Stromal cell of bone marrow (primary cell): ENCODE data around the gene PEX16.
A peak's percentile ranks its signal among the peaks of the same experiment; 100 is the strongest.

ENCODE experiments used
- DNase-seq: peaks from one replicate; pipeline ENCODE4 v3.0.0-alpha.2; 2012; ENCODE audit warnings: low read depth

Gene PEX16

DNA sequence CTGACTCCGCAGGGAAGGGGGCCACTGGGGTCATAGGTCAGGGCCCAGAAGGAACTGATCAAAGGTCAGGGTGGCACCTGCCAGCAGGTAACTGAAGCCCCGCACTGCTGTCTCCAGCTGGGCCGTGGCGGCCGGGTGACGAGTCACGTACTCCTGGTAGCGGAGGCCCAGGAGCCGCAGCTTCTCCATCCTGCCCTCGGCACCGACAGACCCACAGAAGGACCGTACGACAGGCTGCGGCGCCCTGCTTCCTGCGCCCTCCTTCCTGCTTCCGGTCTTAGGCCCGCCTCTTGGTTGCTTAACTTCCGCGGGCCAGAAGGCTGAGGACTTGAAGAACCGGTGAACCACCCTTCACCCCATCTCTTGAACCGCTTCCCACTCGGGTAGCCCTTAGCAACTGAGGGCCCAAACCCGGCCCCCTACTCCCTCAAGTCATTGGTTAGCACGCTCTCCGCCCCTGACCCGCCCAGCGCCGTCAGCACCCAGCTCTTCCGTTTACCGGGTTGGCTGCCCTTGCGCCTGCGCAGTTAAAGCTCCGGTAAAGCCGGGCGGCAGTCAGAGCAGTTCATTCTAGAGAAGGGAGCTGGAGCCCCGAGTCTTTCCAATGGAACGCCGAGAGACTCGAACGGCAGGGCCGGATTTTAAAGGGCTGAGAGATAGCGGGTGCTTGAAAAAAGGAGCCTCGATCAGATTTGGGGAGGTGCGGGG lies at the start of gene PEX16:
Gene PEX16, minus strand, starts transcription at position 255 of the 708 bp plus-strand sequence. Its CDS starts 66 bp downstream, at position 189.
- peak; percentile 100 for DNase-seq

DNA sequence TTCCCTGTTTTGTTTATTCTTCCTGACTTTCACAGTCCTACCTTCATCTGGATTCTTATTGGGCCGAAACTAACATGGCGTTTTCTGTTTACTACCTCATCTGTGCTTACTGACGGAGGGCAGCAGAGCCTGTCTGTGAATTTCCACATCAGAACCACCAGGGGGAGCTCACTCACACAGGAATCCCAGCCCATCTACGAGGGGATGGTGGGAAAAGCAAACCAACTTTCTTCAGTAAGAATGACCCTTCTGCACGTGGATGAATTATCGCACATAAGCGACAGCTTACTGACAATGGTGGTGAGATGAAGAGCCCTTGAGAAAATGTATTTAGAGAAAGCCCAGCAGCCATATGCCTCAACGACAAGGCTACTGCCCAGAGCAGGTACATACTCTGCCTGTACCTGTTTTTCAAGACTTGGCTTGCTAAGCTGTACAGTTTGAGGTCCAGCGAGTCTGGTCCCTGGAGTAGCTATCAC lies 47.3 kb upstream of the PEX16 start:
- DNase-seq = peak; percentile 44

DNA sequence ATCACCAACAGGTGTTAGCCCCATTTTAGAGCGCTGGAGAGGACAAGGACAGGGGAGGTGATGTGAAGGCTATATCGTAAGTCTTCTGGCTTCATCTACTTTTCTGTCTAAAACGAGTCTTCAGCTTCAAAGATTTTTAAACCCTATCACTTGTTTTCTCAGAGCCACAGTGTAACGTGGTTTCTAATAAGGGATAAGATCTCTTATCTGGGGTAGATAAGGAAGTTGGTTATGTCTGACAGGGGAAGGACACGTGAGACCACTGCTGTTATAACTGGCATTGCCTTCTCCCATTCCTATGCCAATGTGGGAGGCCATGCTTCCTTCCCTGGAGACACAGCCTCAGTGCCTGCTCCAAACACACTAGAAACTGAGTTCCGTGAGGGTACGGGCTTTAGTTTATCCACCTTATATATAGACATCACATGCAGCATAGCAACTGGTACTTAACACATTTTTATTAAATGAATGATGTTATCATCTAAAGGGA lies 44.1 kb upstream of the PEX16 start:
- no peak for DNase-seq

- no peak for DNase-seq
Observed at GRCh38 chr11:45960387-45961095, 42.9 kb upstream of the PEX16 start.

- no peak for DNase-seq
Observed at GRCh38 chr11:45959851-45960250, 42.2 kb upstream of the PEX16 start.

- peak; percentile 50 for DNase-seq
Observed at GRCh38 chr11:45949992-45950407, 32.3 kb upstream of the PEX16 start.

GRCh38 chr11:45948356-45948755 lies 30.7 kb upstream of the PEX16 start:
- DNase-seq = no peak

GRCh38 chr11:45947885-45948284 lies 30.2 kb upstream of the PEX16 start:
- no peak for DNase-seq

- no peak for DNase-seq
Observed at GRCh38 chr11:45945397-45945999, 27.8 kb upstream of the PEX16 start.

GRCh38 chr11:45942381-45942780 lies 24.7 kb upstream of the PEX16 start:
- no peak for DNase-seq

- no peak for DNase-seq
Observed at GRCh38 chr11:45941285-45941684, 23.6 kb upstream of the PEX16 start.

DNA sequence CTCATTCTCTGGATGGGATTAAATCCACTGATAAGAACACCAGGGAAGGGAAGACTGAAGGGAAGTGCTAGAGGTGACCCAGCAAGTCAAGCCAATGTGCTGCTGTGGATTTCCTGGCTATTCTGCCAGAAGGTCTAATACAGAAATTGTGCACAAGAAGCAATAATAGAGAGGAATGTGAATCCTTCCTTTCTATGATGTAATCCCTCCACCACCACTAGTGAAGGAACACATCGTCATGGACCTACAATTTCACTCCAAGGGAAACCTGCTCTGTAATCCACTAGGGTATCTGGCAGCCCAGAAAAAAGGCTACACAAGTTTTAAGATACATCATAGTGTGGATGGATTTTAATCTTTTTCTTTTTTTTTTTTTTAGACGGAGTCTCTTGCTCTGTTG lies 22.2 kb upstream of the PEX16 start:
- no peak for DNase-seq

DNA sequence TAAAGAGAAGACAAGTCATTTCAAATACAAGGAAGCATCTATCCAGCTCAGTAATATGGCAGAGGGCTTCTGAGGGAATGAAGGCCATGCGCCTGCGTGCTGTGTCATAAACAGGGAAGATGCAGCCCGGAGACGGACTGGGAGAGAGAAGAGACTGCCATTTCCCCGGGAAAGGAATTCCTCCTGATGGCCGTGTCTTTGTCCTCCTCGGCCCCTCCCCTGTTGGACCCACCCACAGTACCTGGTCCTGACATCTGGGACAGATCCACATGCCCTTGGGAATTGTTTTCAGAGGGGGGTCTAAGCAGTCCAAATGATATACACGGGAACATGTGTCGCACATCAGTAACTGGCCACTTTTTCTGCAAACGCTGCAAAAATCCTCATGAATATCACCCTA lies 20.2 kb upstream of the PEX16 start:
- no peak for DNase-seq

GRCh38 chr11:45936511-45937054 lies 18.9 kb upstream of the PEX16 start:
- no peak for DNase-seq

DNA sequence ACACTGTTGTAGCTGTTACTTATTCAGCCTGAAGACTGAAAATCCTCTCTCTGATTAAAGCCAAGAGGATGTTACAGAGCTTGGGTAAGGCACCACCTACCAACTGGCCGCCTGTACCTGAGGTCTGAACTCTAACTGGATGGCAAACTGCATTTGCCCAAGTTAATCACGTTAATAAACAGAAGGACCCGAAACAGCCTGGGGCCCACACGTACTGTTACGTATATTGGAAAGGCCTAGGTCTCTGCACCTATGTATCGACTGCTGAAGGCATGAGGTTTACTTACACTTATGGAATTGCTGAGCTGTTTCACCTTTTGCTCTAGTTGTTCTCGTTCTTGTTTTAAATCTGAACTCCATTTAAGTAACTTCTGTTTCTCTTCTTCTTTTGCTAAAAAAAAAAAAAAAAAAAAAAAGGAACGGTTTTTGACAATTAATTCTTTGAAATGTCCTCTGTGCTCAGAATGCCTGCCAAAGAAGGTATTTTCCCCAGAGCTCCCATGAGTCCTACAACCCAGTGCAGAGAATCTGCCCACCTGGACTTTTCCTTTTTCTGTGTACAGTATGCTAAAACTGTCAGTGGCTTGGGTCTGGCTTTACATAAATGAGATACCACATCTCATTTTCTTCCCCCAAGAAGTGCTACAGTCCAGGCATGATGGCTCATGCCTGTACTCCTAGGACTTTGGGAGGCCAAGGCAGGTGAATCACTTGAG lies 17.8 kb upstream of the PEX16 start:
- DNase-seq = no peak

DNA sequence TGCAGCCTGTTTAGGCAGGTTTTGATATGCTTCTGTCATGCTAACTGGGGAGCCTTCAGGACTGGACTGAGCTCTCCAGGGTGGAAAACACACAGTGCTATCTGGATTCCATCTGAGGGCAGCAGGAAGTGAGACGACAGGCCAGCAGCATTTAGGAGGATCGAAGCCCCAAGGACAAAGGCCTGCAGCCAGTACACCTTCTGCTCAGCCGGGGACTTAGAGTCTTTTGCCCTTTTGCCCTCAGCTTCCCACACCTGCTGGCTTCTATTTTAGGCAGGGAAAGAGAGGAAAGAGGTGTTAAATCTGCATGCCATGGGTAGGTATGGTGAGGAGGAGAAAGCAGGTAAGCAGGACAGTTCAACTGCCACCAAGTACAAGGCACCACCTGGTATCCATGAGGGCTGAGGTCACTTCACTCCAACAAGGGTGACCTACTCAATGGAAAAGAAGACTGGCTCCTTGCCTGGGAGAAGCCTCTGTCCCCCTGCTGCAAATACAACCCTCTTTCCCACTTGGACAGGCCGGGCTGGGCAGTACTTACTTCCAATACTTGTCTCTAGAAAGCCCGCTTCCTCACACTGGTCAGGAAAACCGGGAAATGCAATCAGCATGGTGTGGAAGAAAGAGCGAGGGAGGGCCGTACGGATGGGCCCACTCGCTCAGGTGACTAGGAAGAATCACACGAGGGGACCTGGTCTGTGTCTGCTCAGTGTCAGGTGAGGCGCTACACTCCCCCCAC lies 17.1 kb upstream of the PEX16 start:
- DNase-seq = no peak

DNA sequence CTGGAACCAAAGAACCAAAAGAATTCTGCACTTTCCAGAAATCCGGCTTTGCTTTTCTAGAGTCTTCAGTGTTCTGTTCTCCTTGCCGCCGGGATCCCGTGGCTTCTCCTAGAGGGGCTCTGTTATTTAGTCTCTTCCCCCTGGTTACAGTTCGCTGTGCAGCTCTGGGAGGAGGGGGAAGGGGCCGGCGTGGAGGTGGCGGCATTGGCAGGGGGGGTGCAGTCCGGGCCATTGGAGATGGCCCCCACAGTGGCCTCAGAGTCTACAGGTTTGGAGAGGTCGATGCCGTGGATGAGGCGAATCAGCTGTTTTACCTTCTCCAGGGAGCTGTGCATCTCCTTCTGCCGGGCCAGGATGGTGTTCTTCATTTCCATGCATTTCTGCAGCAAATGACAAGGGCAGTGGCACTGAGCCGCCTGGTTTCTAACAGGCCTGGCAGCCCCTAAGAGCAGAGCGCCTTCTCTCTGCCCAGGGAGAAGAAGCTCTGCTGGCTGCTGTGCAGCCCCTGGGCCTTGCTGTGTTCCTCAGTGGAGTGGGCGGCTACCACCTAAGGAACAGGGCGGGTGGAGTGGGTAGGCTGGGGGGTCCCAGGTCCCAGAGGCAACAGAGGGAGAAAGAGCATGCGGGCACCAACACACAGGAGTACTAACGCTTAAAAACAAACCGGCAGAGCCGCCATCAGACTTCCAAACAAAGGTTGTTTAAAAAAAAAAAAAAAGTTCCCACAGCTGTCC lies 16.3 kb upstream of the PEX16 start:
- no peak for DNase-seq

DNA sequence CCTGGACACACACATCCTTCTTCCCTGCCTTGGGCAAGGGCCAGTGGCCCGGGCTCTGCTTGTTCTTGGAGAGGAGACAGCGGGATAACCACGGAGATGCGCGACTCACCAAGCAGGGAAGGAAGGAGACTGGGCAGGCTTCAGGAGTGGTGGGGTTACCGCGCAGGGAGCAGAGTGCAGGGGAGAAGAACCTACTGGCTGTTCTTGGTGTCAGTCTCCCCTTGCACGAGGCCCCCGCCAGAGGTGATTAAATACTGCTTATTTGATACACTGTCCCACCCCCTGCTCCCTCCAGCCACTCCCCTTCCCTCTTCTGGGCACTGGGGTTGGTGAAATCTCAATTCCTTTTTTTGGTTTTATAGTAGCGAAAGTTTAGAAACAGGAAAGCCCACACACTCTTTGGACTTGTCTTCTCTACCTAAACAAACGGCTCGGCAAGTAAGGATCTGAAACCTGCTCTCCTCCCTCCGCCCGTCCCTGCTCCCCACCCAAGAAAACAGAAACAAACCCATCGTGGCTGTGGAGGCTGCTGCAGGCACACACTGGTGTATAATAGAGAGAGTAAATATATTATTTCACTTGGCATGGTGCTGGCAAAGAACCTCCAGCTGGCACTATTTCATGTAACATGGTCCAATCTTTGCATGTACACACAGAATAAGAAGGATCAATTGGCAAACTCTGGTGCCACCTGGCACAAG lies 15.6 kb upstream of the PEX16 start:
- DNase-seq = peak; percentile 6

DNA sequence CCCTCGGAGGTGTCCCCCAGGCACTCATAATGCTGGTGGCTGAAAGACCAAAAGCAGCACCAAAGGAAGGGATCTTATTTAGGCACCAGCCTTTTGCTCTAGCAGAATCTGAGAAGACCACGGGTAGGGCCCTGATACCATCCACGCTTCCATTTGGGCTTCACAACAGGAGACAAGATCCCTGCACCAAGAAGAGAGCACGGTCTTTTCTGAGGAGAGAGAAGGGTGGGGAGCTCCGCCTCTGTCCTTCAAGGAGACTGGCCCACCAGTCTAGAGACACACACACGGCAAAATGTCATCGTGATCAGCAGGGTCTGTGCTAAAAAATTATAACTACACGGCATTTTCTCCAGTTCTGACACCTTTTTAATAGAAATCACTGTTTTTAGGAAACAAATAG lies 14.5 kb upstream of the PEX16 start:
- no peak for DNase-seq

DNA sequence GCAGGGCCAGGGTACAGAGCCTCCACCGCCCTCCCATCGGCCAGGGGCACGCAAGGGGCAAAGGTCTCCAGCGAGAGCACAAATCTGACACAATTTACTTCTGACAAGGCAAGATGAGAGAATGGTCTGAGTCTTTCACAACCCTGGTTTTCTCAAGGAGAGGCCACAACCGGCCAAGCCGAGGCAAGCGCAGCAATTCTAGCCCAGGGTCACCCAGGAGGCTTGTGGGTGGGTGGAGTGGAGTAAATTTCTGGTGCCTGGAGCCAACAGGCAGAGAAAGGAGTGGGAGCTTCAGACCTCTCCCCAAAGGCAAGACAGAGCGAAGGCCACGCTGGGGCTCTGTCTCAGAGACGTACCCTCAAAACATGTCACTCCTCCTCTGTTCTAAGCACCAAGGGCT lies 14.1 kb upstream of the PEX16 start:
- no peak for DNase-seq
